ENCODE data around the gene GATA3. TPM values are rescaled to one million over a fixed set of nuclear protein-coding genes. Genes with fewer than 3 reads are reported as not detected.

Gene GATA3
- total RNA-seq, 2 experiments from 2014 or later, result 24.4 to 27.2 TPM

DNA sequence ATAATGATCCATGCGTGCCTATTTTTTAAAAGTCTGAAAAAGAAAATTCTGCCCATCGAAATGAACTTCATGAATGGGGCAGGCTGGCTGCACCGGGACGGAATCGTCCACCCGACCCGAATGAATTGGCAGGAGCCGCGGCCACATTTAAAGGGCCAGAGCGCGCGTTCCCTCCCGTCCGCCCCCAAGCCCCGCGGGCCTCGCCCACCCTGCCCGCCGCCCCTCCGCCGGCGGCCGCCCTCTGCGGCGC is 319 bp upstream of the GATA3 start:
- Mint-ChIP-seq H3K36me3 (ENCODE audit: low read depth) (peaks cover 30% of the 10 kb centered on the region), H3K4me3 (peak overlapping the region; percentile 89), H3K9me3 (no peaks in the 10 kb centered on the region), H3K4me1 (ENCODE audit: low read depth) (peaks cover 31% of the 10 kb centered on the region), H3K27me3 (peaks cover 16% of the 10 kb centered on the region), H3K27ac (peak overlapping the region; percentile 96)
- no peak for TF ChIP-seq CTCF (IDR thresholded peaks at IDR 0.05)
- no peak for DNase-seq
- ChIA-PET CTCF (interaction anchor here (2.1 kb wide), 1 partner anchor 12 kb away, joined by 7 read pairs; no protein-coding TSS in a partner anchor), POLR2A (interaction anchor here (1.0 kb wide), 2 partner anchors 80 to 347 kb away, joined by 3 read pairs; no protein-coding TSS in a partner anchor)
- peak; percentile 1 for ATAC-seq
- intact Hi-C loops (cut with micrococcal nuclease), result loop anchor here (10.0 kb wide), 2 partner anchors 351 to 1041 kb away; no protein-coding TSS in a partner anchor

- POLR2A ChIA-PET, result interaction anchor here (0.7 to 1.8 kb wide), 6 partner anchors 9 to 959 kb away, joined by 3 to 7 read pairs (median 3); no protein-coding TSS in a partner anchor
- CTCF ChIA-PET, result no interaction called here
- TF ChIP-seq CTCF (IDR thresholded peaks at IDR 0.05), result no peak
- H3K4me3 Mint-ChIP-seq, result peak overlapping the region; percentile 89
- peaks cover 45% of the 10 kb centered on the region for H3K4me1 Mint-ChIP-seq (ENCODE audit: low read depth)
- H3K27ac Mint-ChIP-seq, result peak overlapping the region; percentile 98
- intact Hi-C loops (cut with micrococcal nuclease), result loop anchor here (5.0 to 10.0 kb wide), 4 partner anchors 77 to 1039 kb away; no protein-coding TSS in a partner anchor
- H3K36me3 Mint-ChIP-seq (ENCODE audit: low read depth), result peaks cover 46% of the 10 kb centered on the region
- peak; percentile 52 for DNase-seq
- no peak for ATAC-seq
- no peaks in the 10 kb centered on the region for H3K9me3 Mint-ChIP-seq
- H3K27me3 Mint-ChIP-seq, result peaks cover 14% of the 10 kb centered on the region
Measured at GRCh38 chr10:8055420-8056349, 1.2 kb downstream of the GATA3 start.

- Mint-ChIP-seq H3K36me3 (ENCODE audit: low read depth) (peaks cover 53% of the 10 kb centered on the region), H3K27ac (peak overlapping the region; percentile 98), H3K27me3 (peaks cover 14% of the 10 kb centered on the region), H3K4me3 (peak overlapping the region; percentile 89), H3K4me1 (ENCODE audit: low read depth) (peaks cover 52% of the 10 kb centered on the region), H3K9me3 (no peaks in the 10 kb centered on the region)
- DNase-seq (no peak), ATAC-seq (no peak)
- intact Hi-C loops (cut with micrococcal nuclease), result loop anchor here (5.0 to 10.0 kb wide), 4 partner anchors 76 to 1038 kb away; no protein-coding TSS in a partner anchor
- CTCF ChIA-PET, result no interaction called here
- POLR2A ChIA-PET, result interaction anchor here (0.6 to 1.8 kb wide), 9 partner anchors 8 to 959 kb away, joined by 3 to 7 read pairs (median 3); no protein-coding TSS in a partner anchor
- no peak for TF ChIP-seq CTCF (IDR thresholded peaks at IDR 0.05)
Measured at GRCh38 chr10:8056378-8056777, 1.9 kb downstream of the GATA3 start.

- peaks cover 56% of the 10 kb centered on the region for H3K4me1 Mint-ChIP-seq (ENCODE audit: low read depth)
Measured at GRCh38 chr10:8056871-8057331, 2.4 kb downstream of the GATA3 start.

More at GRCh38 chr10:8056871-8057331, 2.4 kb downstream of the GATA3 start:
- H3K27me3 Mint-ChIP-seq, result peaks cover 13% of the 10 kb centered on the region
- H3K9me3 Mint-ChIP-seq, result no peaks in the 10 kb centered on the region
- intact Hi-C loops (cut with micrococcal nuclease), result loop anchor here (5.0 to 10.0 kb wide), 4 partner anchors 75 to 1038 kb away; no protein-coding TSS in a partner anchor
- peak overlapping the region; percentile 98 for H3K27ac Mint-ChIP-seq
- DNase-seq (peak; percentile 84), ATAC-seq (peak; percentile 25)
- ChIA-PET CTCF (no interaction called here), POLR2A (interaction anchor here (0.6 to 1.8 kb wide), 9 partner anchors 8 to 958 kb away, joined by 3 to 7 read pairs (median 3); no protein-coding TSS in a partner anchor)
- peak overlapping the region; percentile 89 for H3K4me3 Mint-ChIP-seq
- TF ChIP-seq CTCF (IDR thresholded peaks at IDR 0.05), result no peak
- H3K36me3 Mint-ChIP-seq (ENCODE audit: low read depth), result peaks cover 53% of the 10 kb centered on the region

All from activated CD8-positive, alpha-beta T cell treated with anti-CD3 and anti-CD28 coated beads for 36 hours (primary cell).